ENCODE results near the gene TBC1D22A. TPM values are rescaled to one million over a fixed set of nuclear protein-coding genes. Genes with fewer than 3 reads are reported as not detected.
"Not testable (repeated sequence)": the region's sequence is repeated elsewhere in the genome, so short reads cannot be mapped to it uniquely, and the experiment has no call there.

Gene TBC1D22A
- total RNA-seq, 1 donor from 2014 or later: 6.8 TPM

- no peak overlapping the region for H3K9ac ChIP-seq (ENCODE audit: low read depth in 1 of 3, low read length in 3 of 3)
- H3K27me3 ChIP-seq (ENCODE audit: control insufficient read depth in 3 of 3, insufficient read depth in 3 of 3, low read length in 3 of 3): no peaks in the 10 kb centered on the region
- H3K36me3 ChIP-seq (ENCODE audit: control insufficient read depth in 3 of 3, insufficient read depth in 3 of 3, low read length in 3 of 3): no peaks in the 10 kb centered on the region
- H3K4me3 ChIP-seq (ENCODE audit: low read length in 3 of 3): no peak overlapping the region
- H3K27ac ChIP-seq (ENCODE audit: low read depth, low read length): no peak overlapping the region
- no peaks in the 10 kb centered on the region for H3K4me1 ChIP-seq (ENCODE audit: control insufficient read depth in 3 of 3, insufficient read depth in 3 of 3, low read length in 3 of 3)
- H3K9me3 ChIP-seq (ENCODE audit: control insufficient read depth in 3 of 3, low read length in 3 of 3): no peaks in the 10 kb centered on the region
These were observed 281.6 kb downstream of the TBC1D22A start for GRCh38 chr22:47043835-47044721.

GRCh38 chr22:47044722-47045535 is 282.5 kb downstream of the TBC1D22A start:
- Histone ChIP-seq H3K4me1 (ENCODE audit: control insufficient read depth in 3 of 3, insufficient read depth in 3 of 3, low read length in 3 of 3) (no peaks in the 10 kb centered on the region), H3K27me3 (ENCODE audit: control insufficient read depth in 3 of 3, insufficient read depth in 3 of 3, low read length in 3 of 3) (no peaks in the 10 kb centered on the region), H3K9ac (ENCODE audit: low read depth in 1 of 3, low read length in 3 of 3) (no peak overlapping the region), H3K9me3 (ENCODE audit: control insufficient read depth in 3 of 3, low read length in 3 of 3) (no peaks in the 10 kb centered on the region), H3K27ac (ENCODE audit: low read depth, low read length) (no peak overlapping the region), H3K36me3 (ENCODE audit: control insufficient read depth in 3 of 3, insufficient read depth in 3 of 3, low read length in 3 of 3) (no peaks in the 10 kb centered on the region), H3K4me3 (ENCODE audit: low read length in 3 of 3) (no peak overlapping the region)

GRCh38 chr22:47045691-47046410 is 283.4 kb downstream of the TBC1D22A start:
- Histone ChIP-seq H3K9me3 (ENCODE audit: control insufficient read depth in 3 of 3, low read length in 3 of 3) (no peaks in the 10 kb centered on the region), H3K4me1 (ENCODE audit: control insufficient read depth in 3 of 3, insufficient read depth in 3 of 3, low read length in 3 of 3) (no peaks in the 10 kb centered on the region), H3K27ac (ENCODE audit: low read depth, low read length) (no peak overlapping the region), H3K9ac (ENCODE audit: low read depth in 1 of 3, low read length in 3 of 3) (no peak overlapping the region), H3K36me3 (ENCODE audit: control insufficient read depth in 3 of 3, insufficient read depth in 3 of 3, low read length in 3 of 3) (no peaks in the 10 kb centered on the region), H3K4me3 (ENCODE audit: low read length in 3 of 3) (no peak overlapping the region), H3K27me3 (ENCODE audit: control insufficient read depth in 3 of 3, insufficient read depth in 3 of 3, low read length in 3 of 3) (no peaks in the 10 kb centered on the region)

- no peaks in the 10 kb centered on the region for H3K27me3 ChIP-seq (ENCODE audit: control insufficient read depth in 3 of 3, insufficient read depth in 3 of 3, low read length in 3 of 3)
- no peaks in the 10 kb centered on the region for H3K36me3 ChIP-seq (ENCODE audit: control insufficient read depth in 3 of 3, insufficient read depth in 3 of 3, low read length in 3 of 3)
- no peak overlapping the region for H3K4me3 ChIP-seq (ENCODE audit: low read length in 3 of 3)
- no peaks in the 10 kb centered on the region for H3K9me3 ChIP-seq (ENCODE audit: control insufficient read depth in 3 of 3, low read length in 3 of 3)
- no peak overlapping the region for H3K27ac ChIP-seq (ENCODE audit: low read depth, low read length)
- H3K9ac ChIP-seq (ENCODE audit: low read depth in 1 of 3, low read length in 3 of 3): no peak overlapping the region
- H3K4me1 ChIP-seq (ENCODE audit: control insufficient read depth in 3 of 3, insufficient read depth in 3 of 3, low read length in 3 of 3): no peaks in the 10 kb centered on the region
These were observed 284.1 kb downstream of the TBC1D22A start for GRCh38 chr22:47046411-47047065.

- no peaks in the 10 kb centered on the region for H3K27me3 ChIP-seq (ENCODE audit: control insufficient read depth in 3 of 3, insufficient read depth in 3 of 3, low read length in 3 of 3)
- H3K27ac ChIP-seq (ENCODE audit: low read depth, low read length): no peak overlapping the region
- H3K36me3 ChIP-seq (ENCODE audit: control insufficient read depth in 3 of 3, insufficient read depth in 3 of 3, low read length in 3 of 3): no peaks in the 10 kb centered on the region
- no peaks in the 10 kb centered on the region for H3K4me1 ChIP-seq (ENCODE audit: control insufficient read depth in 3 of 3, insufficient read depth in 3 of 3, low read length in 3 of 3)
- no peak overlapping the region for H3K9ac ChIP-seq (ENCODE audit: low read depth in 1 of 3, low read length in 3 of 3)
- no peaks in the 10 kb centered on the region for H3K9me3 ChIP-seq (ENCODE audit: control insufficient read depth in 3 of 3, low read length in 3 of 3)
- H3K4me3 ChIP-seq (ENCODE audit: low read length in 3 of 3): no peak overlapping the region
These were observed 285.1 kb downstream of the TBC1D22A start for GRCh38 chr22:47047321-47048122.

- no peaks in the 10 kb centered on the region for H3K27me3 ChIP-seq (ENCODE audit: control insufficient read depth in 3 of 3, insufficient read depth in 3 of 3, low read length in 3 of 3)
- no peaks in the 10 kb centered on the region for H3K9me3 ChIP-seq (ENCODE audit: control insufficient read depth in 3 of 3, low read length in 3 of 3)
- H3K36me3 ChIP-seq (ENCODE audit: control insufficient read depth in 3 of 3, insufficient read depth in 3 of 3, low read length in 3 of 3): no peaks in the 10 kb centered on the region
- H3K4me1 ChIP-seq (ENCODE audit: control insufficient read depth in 3 of 3, insufficient read depth in 3 of 3, low read length in 3 of 3): no peaks in the 10 kb centered on the region
- no peak overlapping the region for H3K27ac ChIP-seq (ENCODE audit: low read depth, low read length)
- no peak overlapping the region for H3K9ac ChIP-seq (ENCODE audit: low read depth in 1 of 3, low read length in 3 of 3)
- no peak overlapping the region for H3K4me3 ChIP-seq (ENCODE audit: low read length in 3 of 3)
These were observed 285.9 kb downstream of the TBC1D22A start for GRCh38 chr22:47048123-47049077.

GRCh38 chr22:47049078-47049624 is 286.7 kb downstream of the TBC1D22A start:
- Histone ChIP-seq H3K27ac (ENCODE audit: low read depth, low read length) (no peak overlapping the region), H3K36me3 (ENCODE audit: control insufficient read depth in 3 of 3, insufficient read depth in 3 of 3, low read length in 3 of 3) (peaks cover 0 to 2% (median 0%) of the 10 kb centered on the region in 3 donors), H3K27me3 (ENCODE audit: control insufficient read depth in 3 of 3, insufficient read depth in 3 of 3, low read length in 3 of 3) (no peaks in the 10 kb centered on the region), H3K9ac (ENCODE audit: low read depth in 1 of 3, low read length in 3 of 3) (no peak overlapping the region), H3K9me3 (ENCODE audit: control insufficient read depth in 3 of 3, low read length in 3 of 3) (no peaks in the 10 kb centered on the region), H3K4me1 (ENCODE audit: control insufficient read depth in 3 of 3, insufficient read depth in 3 of 3, low read length in 3 of 3) (no peaks in the 10 kb centered on the region), H3K4me3 (ENCODE audit: low read length in 3 of 3) (no peak overlapping the region)

GRCh38 chr22:47049736-47050400 is 287.4 kb downstream of the TBC1D22A start:
- not testable (repeated sequence) for H3K9ac ChIP-seq (ENCODE audit: low read depth in 1 of 3, low read length in 3 of 3)

More at GRCh38 chr22:47049736-47050400, 287.4 kb downstream of the TBC1D22A start:
- not testable (repeated sequence) for H3K27me3 ChIP-seq (ENCODE audit: control insufficient read depth in 3 of 3, insufficient read depth in 3 of 3, low read length in 3 of 3); H3K9me3 ChIP-seq (ENCODE audit: control insufficient read depth in 3 of 3, low read length in 3 of 3); H3K4me1 ChIP-seq (ENCODE audit: control insufficient read depth in 3 of 3, insufficient read depth in 3 of 3, low read length in 3 of 3); H3K27ac ChIP-seq (ENCODE audit: low read depth, low read length); H3K4me3 ChIP-seq (ENCODE audit: low read length in 3 of 3); H3K36me3 ChIP-seq (ENCODE audit: control insufficient read depth in 3 of 3, insufficient read depth in 3 of 3, low read length in 3 of 3)
